Tibial nerve (tissue), 4 donors: Measurements from ENCODE around the gene OPHN1. TPM values are rescaled to one million over a fixed set of nuclear protein-coding genes. Genes with fewer than 3 reads are reported as not detected.
"Not testable (repeated sequence)": the region's sequence is repeated elsewhere in the genome, so short reads cannot be mapped to it uniquely, and the experiment has no call there.

Source experiments
- DNase-seq, 2 donors: peaks; one replicate each; pipeline ENCODE4 v3.0.0-alpha.2; 2019; ENCODE audit warnings: low spot score in 2 of 2
- H3K27ac ChIP-seq, 4 donors: fragments of 200-600 bp; sonication (generic) in 3 of 4; one replicate each; pipeline ENCODE4 v1.5.1; 2017 to 2019; ENCODE audit warnings: mild to moderate bottlenecking in 1 of 4
- H3K27me3 ChIP-seq, 2 donors: fragments of 200-600 bp; sonication (generic) in 1 of 2; one replicate each; pipeline versions ENCODE4 v1.5.1 to v1.6.0; 2017 to 2019
- H3K36me3 ChIP-seq, 3 donors: fragments of 200-600 bp; sonication (generic); one replicate each; pipeline ENCODE4 v1.5.1; 2018 to 2019
- H3K4me1 ChIP-seq, 4 donors: fragments of 200-600 bp; sonication (generic) in 3 of 4; one replicate each; pipeline ENCODE4 v1.5.1; 2017 to 2019
- H3K4me3 ChIP-seq, 4 donors: fragments of 200-600 bp; sonication (generic) in 3 of 4; one replicate each; pipeline ENCODE4 v1.5.1; 2017 to 2019; ENCODE audit warnings: mild to moderate bottlenecking in 1 of 4, moderate library complexity in 1 of 4
- H3K9me3 ChIP-seq, 4 donors: fragments of 200-600 bp; sonication (generic) in 3 of 4; one replicate each; pipeline ENCODE4 v1.5.1; 2017 to 2019
- EP300 ChIP-seq, 2 donors: sonication (generic); formaldehyde crosslinking; IDR thresholded peaks; one replicate each; pipeline ENCODE4 v1.6.1; 2017; ENCODE audit warnings: antibody characterized with exemption in 2 of 2, mild to moderate bottlenecking in 1 of 2
- POLR2A ChIP-seq, 2 donors: fragments of 450-650 bp; IDR thresholded peaks; one replicate each; pipeline ENCODE4 v1.6.1; 2017; ENCODE audit warnings: antibody characterized with exemption in 2 of 2, mild to moderate bottlenecking in 2 of 2, moderate library complexity in 2 of 2
- WGBS, 2 donors: methylation state at CpG; one replicate each; pipeline ENCODE4 v1.1.5; 2018; 5-methylcytosine and 5-hydroxymethylcytosine counted together
- total RNA-seq, 4 donors: library from RNA; depleted of rRNA; stranded (reverse); fragments of >200 nt; gene quantifications; one replicate each; pipeline ENCODE4 v1.1.0, GENCODE V29; 2016
- TF ChIP-seq, protein P1 (sequence below), 5 experiments: fragments of 200-600 bp in 3 of 5; fragments of 450-650 bp in 2 of 5; sonication (generic) in 3 of 5; IDR thresholded peaks; one replicate each; pipeline ENCODE4 v1.5.1; 2016 to 2019; ENCODE audit warnings: antibody characterized with exemption in 5 of 5, mild to moderate bottlenecking in 3 of 5, moderate library complexity in 2 of 5

The OPHN1 gene
- total RNA-seq, 4 donors from 2014 or later = 13.2 to 27.1 (median 20.5) TPM

DNA sequence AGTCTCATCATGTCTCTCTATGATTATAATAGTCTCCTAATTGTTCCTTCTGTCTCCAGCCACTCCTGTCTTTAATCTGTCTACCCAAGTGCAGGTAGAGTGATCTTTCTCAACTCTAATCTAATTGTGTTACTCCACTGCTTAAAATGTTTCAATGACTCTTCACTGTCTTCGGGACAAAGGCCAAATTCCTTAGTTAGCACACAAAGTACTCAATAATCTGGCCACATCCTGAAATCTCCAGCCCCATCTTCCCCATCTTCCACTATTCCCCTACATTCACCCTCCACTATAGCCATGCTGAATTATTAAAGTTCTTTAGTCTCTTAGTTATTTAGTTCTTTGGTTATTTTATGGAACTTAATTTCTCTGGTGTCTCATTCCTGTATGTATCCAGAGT lies 353.3 kb downstream of the OPHN1 start:
- 54 to 80% methylated on average over 1 of the region's 1 CpG for WGBS, 2 donors
- Histone ChIP-seq H3K27me3 (no peaks in the 10 kb centered on the region), H3K4me1 (peaks cover 0 to 6% (median 0%) of the 10 kb centered on the region in 4 donors), H3K4me3 (no peak overlapping the region), H3K36me3 (no peaks in the 10 kb centered on the region), H3K9me3 (no peaks in the 10 kb centered on the region), H3K27ac (no peak overlapping the region)
- TF ChIP-seq, protein P1, sequence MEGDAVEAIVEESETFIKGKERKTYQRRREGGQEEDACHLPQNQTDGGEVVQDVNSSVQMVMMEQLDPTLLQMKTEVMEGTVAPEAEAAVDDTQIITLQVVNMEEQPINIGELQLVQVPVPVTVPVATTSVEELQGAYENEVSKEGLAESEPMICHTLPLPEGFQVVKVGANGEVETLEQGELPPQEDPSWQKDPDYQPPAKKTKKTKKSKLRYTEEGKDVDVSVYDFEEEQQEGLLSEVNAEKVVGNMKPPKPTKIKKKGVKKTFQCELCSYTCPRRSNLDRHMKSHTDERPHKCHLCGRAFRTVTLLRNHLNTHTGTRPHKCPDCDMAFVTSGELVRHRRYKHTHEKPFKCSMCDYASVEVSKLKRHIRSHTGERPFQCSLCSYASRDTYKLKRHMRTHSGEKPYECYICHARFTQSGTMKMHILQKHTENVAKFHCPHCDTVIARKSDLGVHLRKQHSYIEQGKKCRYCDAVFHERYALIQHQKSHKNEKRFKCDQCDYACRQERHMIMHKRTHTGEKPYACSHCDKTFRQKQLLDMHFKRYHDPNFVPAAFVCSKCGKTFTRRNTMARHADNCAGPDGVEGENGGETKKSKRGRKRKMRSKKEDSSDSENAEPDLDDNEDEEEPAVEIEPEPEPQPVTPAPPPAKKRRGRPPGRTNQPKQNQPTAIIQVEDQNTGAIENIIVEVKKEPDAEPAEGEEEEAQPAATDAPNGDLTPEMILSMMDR (IDR thresholded peaks at IDR 0.05) = no peak
- TF ChIP-seq POLR2A (IDR thresholded peaks at IDR 0.05) (no peak), EP300 (IDR thresholded peaks at IDR 0.05) (no peak)
- no peak for DNase-seq

DNA sequence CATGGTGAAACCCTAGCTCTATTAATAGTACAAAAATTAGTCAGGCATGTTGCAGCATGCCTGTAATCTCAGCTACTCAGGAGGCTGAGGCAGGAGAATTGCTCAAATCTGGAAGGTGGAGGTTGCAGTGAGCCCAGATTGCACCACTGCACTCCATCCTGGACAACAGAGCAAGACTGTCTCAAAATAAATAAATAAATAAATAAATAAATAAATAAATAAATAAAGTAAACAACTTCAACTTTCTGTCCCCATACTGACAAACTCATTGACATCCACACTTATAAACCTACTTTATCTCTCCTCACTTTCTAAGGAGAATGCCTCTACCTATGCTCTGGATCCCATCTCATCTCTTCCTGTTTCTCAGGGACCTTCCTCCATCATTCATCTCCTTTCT lies 354.5 kb downstream of the OPHN1 start:
- H3K4me3 ChIP-seq, H3K36me3 ChIP-seq, H3K4me1 ChIP-seq, H3K27ac ChIP-seq, DNase-seq, H3K9me3 ChIP-seq, H3K27me3 ChIP-seq: not testable (repeated sequence)

- Histone ChIP-seq H3K27ac (no peak overlapping the region), H3K4me3 (no peak overlapping the region), H3K36me3 (peaks cover 0 to 2% (median 0%) of the 10 kb centered on the region in 3 donors), H3K4me1 (no peaks in the 10 kb centered on the region), H3K27me3 (no peaks in the 10 kb centered on the region), H3K9me3 (no peaks in the 10 kb centered on the region)
- no peak for DNase-seq
- TF ChIP-seq, protein P1 (IDR thresholded peaks at IDR 0.05) = no peak
- no peak for TF ChIP-seq EP300 (IDR thresholded peaks at IDR 0.05)
- no peak for TF ChIP-seq POLR2A (IDR thresholded peaks at IDR 0.05)
These were observed 355.9 kb downstream of the OPHN1 start for GRCh38 chrX:68077378-68077777.

- TF ChIP-seq EP300 (IDR thresholded peaks at IDR 0.05) = no peak
- TF ChIP-seq POLR2A (IDR thresholded peaks at IDR 0.05) = no peak
- TF ChIP-seq, protein P1 (IDR thresholded peaks at IDR 0.05) = no peak
- DNase-seq = no peak
- Histone ChIP-seq H3K36me3 (peaks cover 0 to 16% (median 0%) of the 10 kb centered on the region in 3 donors), H3K4me3 (no peak overlapping the region), H3K27me3 (no peaks in the 10 kb centered on the region), H3K27ac (no peak overlapping the region), H3K4me1 (no peaks in the 10 kb centered on the region), H3K9me3 (no peaks in the 10 kb centered on the region)
These were observed 361.3 kb downstream of the OPHN1 start for GRCh38 chrX:68072041-68072440.

DNA sequence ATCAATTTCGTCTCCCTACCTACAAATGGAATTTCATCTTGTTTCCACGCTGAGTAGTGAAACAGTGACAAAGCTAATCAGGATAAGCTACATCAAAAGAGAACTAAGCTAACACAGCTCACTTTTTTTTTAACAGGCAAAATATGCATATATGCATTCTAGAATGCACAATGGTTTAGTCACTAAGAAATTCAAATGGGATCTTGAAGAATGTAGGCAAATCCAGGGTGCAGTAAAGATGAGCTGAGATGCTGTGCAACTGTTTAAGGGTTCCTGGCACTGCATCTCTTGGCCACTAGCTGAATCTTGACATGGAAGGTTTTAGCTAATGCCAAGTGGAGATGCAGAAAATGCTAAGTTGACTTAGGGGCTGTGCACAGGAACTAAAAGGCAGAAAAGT lies 363.2 kb downstream of the OPHN1 start:
- not testable (repeated sequence) for H3K4me3 ChIP-seq, H3K27ac ChIP-seq, H3K27me3 ChIP-seq, DNase-seq, H3K4me1 ChIP-seq, H3K9me3 ChIP-seq
- peaks cover 0 to 16% (median 0%) of the 10 kb centered on the region in 3 donors for H3K36me3 ChIP-seq
- WGBS, 2 donors = 64 to 93% methylated on average over 2 of the region's 2 CpGs

DNA sequence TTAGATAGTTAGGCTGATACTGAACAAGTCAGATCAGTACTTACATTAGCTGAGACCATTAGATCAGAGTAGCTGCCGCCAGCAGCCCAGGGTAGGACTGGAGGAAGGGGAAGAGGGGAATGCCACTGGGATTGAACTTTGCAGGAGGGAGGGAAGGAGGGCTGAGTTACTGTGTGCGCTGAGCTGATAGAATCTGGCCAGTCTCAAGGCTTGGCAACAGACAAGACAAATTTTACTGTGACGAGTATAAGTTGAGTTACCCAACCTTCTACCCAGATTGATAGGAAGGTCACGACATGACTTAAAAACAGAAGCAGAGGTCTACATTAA lies 372.1 kb downstream of the OPHN1 start:
- TF ChIP-seq POLR2A (IDR thresholded peaks at IDR 0.05) (no peak), EP300 (IDR thresholded peaks at IDR 0.05) (no peak)
- TF ChIP-seq, protein P1 (IDR thresholded peaks at IDR 0.05) = no peak
- 48 to 56% methylated on average over 4 of the region's 4 CpGs for WGBS, 2 donors
- Histone ChIP-seq H3K9me3 (no peaks in the 10 kb centered on the region), H3K4me1 (peaks cover 0 to 7% (median 0%) of the 10 kb centered on the region in 4 donors), H3K27ac (no peak overlapping the region), H3K36me3 (peaks cover 0 to 10% (median 0%) of the 10 kb centered on the region in 3 donors), H3K4me3 (no peak overlapping the region), H3K27me3 (no peaks in the 10 kb centered on the region)
- no peak for DNase-seq
